GM12878 (cell line): Measurements from ENCODE around the gene LAD1. TPM values are rescaled to one million over a fixed set of nuclear protein-coding genes. Genes with fewer than 3 reads are reported as not detected.

Experiments
- ATF2 ChIP-seq: IDR thresholded peaks from 2 replicates; pipeline ENCODE4 v1.6.1; 2012; ENCODE audit warnings: low read length, inconsistent platforms
- CBFB ChIP-seq: IDR thresholded peaks from 2 replicates; pipeline ENCODE4 v1.6.1; 2016; ENCODE audit warnings: antibody characterized with exemption, low read depth
- ELK1 ChIP-seq: IDR thresholded peaks from 2 replicates; pipeline ENCODE4 v1.6.1; 2012; ENCODE audit warnings: low read depth, low read length, improper control_type of control experiment
- NBN ChIP-seq: fragments of 450-650 bp; IDR thresholded peaks from 2 replicates; pipeline ENCODE4 v1.6.1; 2016
- NR2F1 ChIP-seq: fragments of 450-650 bp; conservative IDR thresholded peaks from 2 replicates; pipeline ENCODE4 v1.6.1; 2017; ENCODE audit warnings: mild to moderate bottlenecking
- POLR2AphosphoS2 ChIP-seq: IDR thresholded peaks from 2 replicates; pipeline ENCODE4 v1.6.1; 2011; ENCODE audit warnings: low read depth, mild to moderate bottlenecking, low read length, improper control_type of control experiment, moderate library complexity
- YBX1 ChIP-seq: fragments of 450-650 bp; IDR thresholded peaks from 2 replicates; pipeline ENCODE4 v1.6.1; 2016; ENCODE audit warnings: antibody characterized with exemption
- YY1 ChIP-seq: IDR thresholded peaks from 2 replicates; pipeline ENCODE4 v1.6.1; 2011; ENCODE audit warnings: low read depth, mild to moderate bottlenecking, low read length
- ZNF274 ChIP-seq: IDR thresholded peaks from one replicate; pipeline ENCODE4 v1.8.0; 2011; ENCODE audit not compliant: insufficient read length, insufficient read depth
- ZNF592 ChIP-seq: fragments of 450-650 bp; IDR thresholded peaks from 2 replicates; pipeline ENCODE4 v1.6.1; 2017; ENCODE audit warnings: mild to moderate bottlenecking, moderate library complexity
- polyA plus RNA-seq, 11 experiments: library from polyadenylated mRNA; depleted of rRNA in 4 of 11; unstranded in 6 of 11; stranded (reverse) in 5 of 11; fragments of >200 nt; fragmentation: Nextera tagmentation in 4 of 11; fragmentation: Illumina TruSeq in 1 of 11; extraction: Ambion mirVana in 4 of 11; extraction: Trizol in 1 of 11; gene quantifications; 1 replicate in 1 of 11; 2 replicates in 10 of 11; pipeline versions ENCODE4 v1.2.1 to v1.2.3, GENCODE V29; 2011 to 2016; ENCODE audit warnings: inconsistent platforms in 2 of 11, missing spikeins in 2 of 11, low read depth in 1 of 11
- total RNA-seq, 4 experiments: library from RNA; depleted of rRNA in 3 of 4; stranded (reverse); fragments of >200 nt in 3 of 4; fragmentation: Illumina TruSeq in 1 of 4; extraction: Trizol in 1 of 4; gene quantifications; 2 replicates each; pipeline versions ENCODE4 v1.2.1 to v1.2.3, GENCODE V29; 2013 to 2021

Gene LAD1
- total and polyA plus RNA-seq, 10 of the 15 experiments (the other 5 are each of a cell fraction or from before 2014, with no cell fraction given): 0.05 to 0.48 (median 0.32) TPM; not detected in 3

GRCh38 chr1:201408176-201408833 is 9.2 kb upstream of the LAD1 start (continued):
- TF ChIP-seq ATF2 (no peak), ZNF274 (no peak), YBX1 (no peak), ZNF592 (0 out of 2 replicates have a peak, but pooled peaks have one; percentile 36), POLR2AphosphoS2 (no peak), ELK1 (no peak), NR2F1 (0 out of 2 replicates have a peak, but pooled peaks have one; percentile 37), YY1 (0 out of 2 replicates have a peak, but pooled peaks have one; percentile 65), CBFB (no peak), NBN (peak; percentile 62; the same call in 1 of the 2 replicates)
